HCT116 (cell line): ENCODE measurements around the gene PLEKHA5. TPM values are rescaled to one million over a fixed set of nuclear protein-coding genes. Genes with fewer than 3 reads are reported as not detected.

Experiments
- ATAC-seq: fragments of 200-7000 bp; cut with Tn5 transposase; 2 replicates; pipeline ENCODE4 v1.9.1; 2020; ENCODE audit warnings: mild to moderate bottlenecking, moderate library complexity
- BruUV-seq: library from RNA; stranded (reverse); fragments of 400-500 nt; replicated peaks from 2 replicates; lab custom pipeline; 2021; lab: Mats Ljungman, UMichigan
- CTCF ChIA-PET: fragments of 300-600 bp; sonication (Branson Sonifier 250); formaldehyde crosslinking; loops from one replicate; lab custom pipeline; 2021; ENCODE audit warnings: antibody characterized with exemption; lab: Charles Lee
- POLR2A ChIA-PET: fragments of 300-600, 350-600 bp; sonication (Branson Sonifier 250); formaldehyde crosslinking; loops from one replicate; lab custom pipeline; 2021; ENCODE audit warnings: antibody characterized with exemption; lab: Charles Lee
- RAD21 ChIA-PET, 2 experiments: fragments of 300-600 bp; sonication (Branson Sonifier 250); formaldehyde crosslinking; loops; one replicate each; lab custom pipeline; 2023; ENCODE audit warnings: low total read pairs in 2 of 2; ENCODE audit not compliant: uncharacterized antibody in 2 of 2, unreplicated experiment in 2 of 2, low non-redundant PET in 1 of 2; lab: Charles Lee
- DNase-seq: peaks from one replicate; pipeline ENCODE4 v3.0.0-alpha.2; 2010; ENCODE audit warnings: low read depth, low spot score
- H2AFZ ChIP-seq: fragments of 200-600 bp; shearing (Covaris generic), sonication (generic); 2 replicates; pipeline ENCODE4 v1.6.1; 2017; ENCODE audit warnings: low read depth, mixed run types, mixed read lengths, antibody characterized with exemption, low read length; ENCODE audit not compliant: poor library complexity, severe bottlenecking
- H3K27ac ChIP-seq: 2 replicates; pipeline ENCODE4 v1.5.1; 2012; ENCODE audit warnings: low read depth, low read length
- H3K27me3 ChIP-seq: fragments of 200-600 bp; sonication (generic); 2 replicates; pipeline ENCODE4 v1.6.1; 2016; ENCODE audit warnings: mixed run types, low read length, mixed read lengths; ENCODE audit not compliant: insufficient read depth
- H3K36me3 ChIP-seq, 2 experiments: fragments of 200-500 bp in 1 of 2; fragments of 200-600 bp in 1 of 2; sonication (Bioruptor generic) in 1 of 2; sonication (generic) in 1 of 2; 2 replicates each; pipeline versions ENCODE4 v1.5.1 to v1.6.1; 2014 to 2016; ENCODE audit warnings: low read length in 2 of 2, inconsistent platforms in 1 of 2, mixed read lengths in 1 of 2, mixed run types in 1 of 2; ENCODE audit not compliant: insufficient read depth in 2 of 2, control insufficient read depth in 1 of 2
- H3K4me1 ChIP-seq, 2 experiments: fragments of 200-600 bp in 1 of 2; sonication (generic) in 1 of 2; 2 replicates each; pipeline versions ENCODE4 v1.5.1 to v1.6.1; 2012 to 2017; ENCODE audit warnings: low read length in 2 of 2, inconsistent platforms in 1 of 2, mild to moderate bottlenecking in 1 of 2, mixed read lengths in 1 of 2, mixed run types in 1 of 2, moderate library complexity in 1 of 2; ENCODE audit not compliant: insufficient read depth in 2 of 2, control insufficient read depth in 1 of 2
- H3K4me2 ChIP-seq: fragments of 200-600 bp; sonication (generic); 2 replicates; pipeline ENCODE4 v1.6.1; 2017; ENCODE audit warnings: mixed run types, low read length, mixed read lengths
- H3K4me3 ChIP-seq, 2 experiments: fragments of 200-600 bp in 1 of 2; sonication (generic) in 1 of 2; replicated peaks in 1 of 2; 2 replicates each; pipeline ENCODE4 v1.5.1; 2011 to 2016; ENCODE audit warnings: low read length in 2 of 2, control low read depth in 1 of 2, low read depth in 1 of 2, mild to moderate bottlenecking in 1 of 2, mixed read lengths in 1 of 2, mixed run types in 1 of 2
- H3K79me2 ChIP-seq: fragments of 200-600 bp; sonication (generic); 2 replicates; pipeline ENCODE4 v1.6.1; 2017; ENCODE audit warnings: mild to moderate bottlenecking, mixed run types, low read length, moderate library complexity, mixed read lengths; ENCODE audit not compliant: insufficient read depth
- H3K9ac ChIP-seq: fragments of 200-600 bp; sonication (generic); 2 replicates; pipeline ENCODE4 v1.6.1; 2016; ENCODE audit warnings: low read length, mixed read lengths
- H3K9me2 ChIP-seq: fragments of 200-600 bp; sonication (generic), shearing (Covaris generic); 2 replicates; pipeline ENCODE4 v1.6.1; 2017; ENCODE audit warnings: mixed run types, mild to moderate bottlenecking, moderate library complexity; ENCODE audit not compliant: insufficient read depth
- H3K9me3 ChIP-seq, 2 experiments: fragments of 200-500 bp in 1 of 2; fragments of 200-600 bp in 1 of 2; sonication (Bioruptor generic) in 1 of 2; sonication (generic) in 1 of 2; 2 replicates each; pipeline ENCODE4 v1.6.1; 2014 to 2017; ENCODE audit warnings: low read length in 2 of 2, mixed read lengths in 2 of 2, inconsistent platforms in 1 of 2, low read depth in 1 of 2, mild to moderate bottlenecking in 1 of 2, mixed run types in 1 of 2, moderate library complexity in 1 of 2; ENCODE audit not compliant: control insufficient read depth in 1 of 2, insufficient read depth in 1 of 2
- H4K20me1 ChIP-seq: fragments of 200-600 bp; sonication (generic), shearing (Covaris generic); 2 replicates; pipeline ENCODE4 v1.6.1; 2017; ENCODE audit warnings: mixed run types, mild to moderate bottlenecking, moderate library complexity; ENCODE audit not compliant: insufficient read depth
- ATF3 ChIP-seq: IDR thresholded peaks from 2 replicates; pipeline ENCODE4 v1.6.1; 2012
- CBX3 ChIP-seq: IDR thresholded peaks from 2 replicates; pipeline ENCODE4 v1.6.1; 2012; ENCODE audit warnings: low read depth
- CEBPB ChIP-seq: IDR thresholded peaks from 2 replicates; pipeline ENCODE4 v1.6.1; 2012; ENCODE audit warnings: low read depth
- EGR1 ChIP-seq: IDR thresholded peaks from 2 replicates; pipeline ENCODE4 v1.6.1; 2012; ENCODE audit warnings: low read depth
- ELF1 ChIP-seq: IDR thresholded peaks from 2 replicates; pipeline ENCODE4 v1.6.1; 2012; ENCODE audit warnings: low read depth, borderline replicate concordance
- EZH2phosphoT487 ChIP-seq: fragments of 200-600 bp; IDR thresholded peaks from 2 replicates; pipeline ENCODE4 v1.6.1; 2018; ENCODE audit warnings: antibody characterized with exemption, borderline replicate concordance
- FOSL1 ChIP-seq: IDR thresholded peaks from 2 replicates; pipeline ENCODE4 v1.6.1; 2012; ENCODE audit warnings: low read depth
- JUND ChIP-seq: IDR thresholded peaks from 2 replicates; pipeline ENCODE4 v1.6.1; 2012
- POLR2A ChIP-seq: IDR thresholded peaks from 2 replicates; pipeline ENCODE4 v1.7.0; 2011; ENCODE audit warnings: borderline replicate concordance; ENCODE audit not compliant: insufficient read depth, insufficient read length; ENCODE audit errors: extremely low read depth
- RAD21 ChIP-seq: IDR thresholded peaks from 2 replicates; pipeline ENCODE4 v1.6.1; 2012; ENCODE audit warnings: low read depth, mild to moderate bottlenecking
- REST ChIP-seq: IDR thresholded peaks from 2 replicates; pipeline ENCODE4 v1.6.1; 2012; ENCODE audit warnings: low read depth
- SIN3A ChIP-seq: IDR thresholded peaks from 2 replicates; pipeline ENCODE4 v1.6.1; 2012; ENCODE audit warnings: low read depth
- SRF ChIP-seq: IDR thresholded peaks from 2 replicates; pipeline ENCODE4 v1.6.1; 2012; ENCODE audit warnings: low read depth
- TCF7L2 ChIP-seq: IDR thresholded peaks from 2 replicates; pipeline ENCODE4 v1.7.0; 2011; ENCODE audit warnings: borderline replicate concordance, inconsistent platforms; ENCODE audit not compliant: insufficient read depth, insufficient read length; ENCODE audit errors: extremely low read depth
- YY1 ChIP-seq: IDR thresholded peaks from 2 replicates; pipeline ENCODE4 v1.6.1; 2011; ENCODE audit warnings: low read length, low read depth, moderate library complexity, mild to moderate bottlenecking; ENCODE audit not compliant: insufficient replicate concordance; ENCODE audit errors: extremely low read depth
- ZFX ChIP-seq: fragments of 450-650 bp; IDR thresholded peaks from 2 replicates; pipeline ENCODE4 v1.6.1; 2017
- ZNF274 ChIP-seq: fragments of 200-500 bp; sonication (Bioruptor generic); IDR thresholded peaks from 2 replicates; pipeline ENCODE4 v1.6.1; 2014; ENCODE audit warnings: mild to moderate bottlenecking, low read depth, low read length, inconsistent platforms
- intact Hi-C: fragments of 100-400 bp; cut with micrococcal nuclease; formaldehyde crosslinking; loops from 2 replicates; pipeline ENCODE4 v1.10.0; 2022
- total RNA-seq: library from RNA; stranded (reverse); gene quantifications from one replicate; pipeline ENCODE4 v1.2.1, GENCODE V29; 2021; ENCODE audit not compliant: unreplicated experiment
- TF ChIP-seq, protein P1 (sequence below): IDR thresholded peaks from 2 replicates; pipeline ENCODE4 v1.6.1; 2011; ENCODE audit warnings: mild to moderate bottlenecking, low read length, moderate library complexity; ENCODE audit not compliant: insufficient replicate concordance; ENCODE audit errors: extremely low read depth
- TF ChIP-seq, protein P2 (sequence below), 3 experiments: fragments of 200-600 bp in 1 of 3; sonication (generic) in 1 of 3; IDR thresholded peaks in 2 of 3; conservative IDR thresholded peaks in 1 of 3; 2 replicates each; pipeline ENCODE4 v1.5.1; 2012 to 2017; ENCODE audit warnings: low read depth in 2 of 3, low read length in 2 of 3, antibody characterized with exemption in 1 of 3, borderline replicate concordance in 1 of 3, control low read depth in 1 of 3, mild to moderate bottlenecking in 1 of 3, mixed read lengths in 1 of 3, mixed run types in 1 of 3, moderate library complexity in 1 of 3; ENCODE audit not compliant: insufficient read depth in 1 of 3
- TF ChIP-seq, protein P3 (sequence below): IDR thresholded peaks from 2 replicates; pipeline ENCODE4 v1.6.1; 2012

PLEKHA5 gene
- total RNA-seq, 1 experiment from 2014 or later: 18.9 TPM

GRCh38 chr12:19082365-19082911 is 47.1 kb upstream of the PLEKHA5 start:
- no peak overlapping the region for H2AFZ ChIP-seq
- intact Hi-C loops: no loop called here
- H3K9me3 ChIP-seq: no peaks in the 10 kb centered on the region
- H3K9ac ChIP-seq: no peak overlapping the region
- no peak overlapping the region for H3K27ac ChIP-seq
- H4K20me1 ChIP-seq: no peaks in the 10 kb centered on the region
- H3K79me2 ChIP-seq: no peaks in the 10 kb centered on the region
- H3K4me2 ChIP-seq: no peak overlapping the region
- no peaks in the 10 kb centered on the region for H3K27me3 ChIP-seq
- ChIA-PET RAD21 (no interaction called here), POLR2A (no interaction called here), CTCF (no interaction called here)
- H3K4me1 ChIP-seq: no peaks in the 10 kb centered on the region
- H3K4me3 ChIP-seq: no peak overlapping the region
- no peak for ATAC-seq
- DNase-seq: no peak
- no peaks in the 10 kb centered on the region for H3K36me3 ChIP-seq
- no peak for TF ChIP-seq EGR1
- no peak for TF ChIP-seq TCF7L2
- TF ChIP-seq, protein P1, sequence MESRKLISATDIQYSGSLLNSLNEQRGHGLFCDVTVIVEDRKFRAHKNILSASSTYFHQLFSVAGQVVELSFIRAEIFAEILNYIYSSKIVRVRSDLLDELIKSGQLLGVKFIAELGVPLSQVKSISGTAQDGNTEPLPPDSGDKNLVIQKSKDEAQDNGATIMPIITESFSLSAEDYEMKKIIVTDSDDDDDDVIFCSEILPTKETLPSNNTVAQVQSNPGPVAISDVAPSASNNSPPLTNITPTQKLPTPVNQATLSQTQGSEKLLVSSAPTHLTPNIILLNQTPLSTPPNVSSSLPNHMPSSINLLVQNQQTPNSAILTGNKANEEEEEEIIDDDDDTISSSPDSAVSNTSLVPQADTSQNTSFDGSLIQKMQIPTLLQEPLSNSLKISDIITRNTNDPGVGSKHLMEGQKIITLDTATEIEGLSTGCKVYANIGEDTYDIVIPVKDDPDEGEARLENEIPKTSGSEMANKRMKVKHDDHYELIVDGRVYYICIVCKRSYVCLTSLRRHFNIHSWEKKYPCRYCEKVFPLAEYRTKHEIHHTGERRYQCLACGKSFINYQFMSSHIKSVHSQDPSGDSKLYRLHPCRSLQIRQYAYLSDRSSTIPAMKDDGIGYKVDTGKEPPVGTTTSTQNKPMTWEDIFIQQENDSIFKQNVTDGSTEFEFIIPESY: no peak
- TF ChIP-seq YY1: no peak
- no peak for TF ChIP-seq ELF1
- TF ChIP-seq FOSL1: no peak
- no peak for TF ChIP-seq SRF
- no peak for TF ChIP-seq JUND
- no peak for TF ChIP-seq ZNF274
- no peak for TF ChIP-seq EZH2phosphoT487
- TF ChIP-seq ATF3: no peak
- TF ChIP-seq, protein P2, sequence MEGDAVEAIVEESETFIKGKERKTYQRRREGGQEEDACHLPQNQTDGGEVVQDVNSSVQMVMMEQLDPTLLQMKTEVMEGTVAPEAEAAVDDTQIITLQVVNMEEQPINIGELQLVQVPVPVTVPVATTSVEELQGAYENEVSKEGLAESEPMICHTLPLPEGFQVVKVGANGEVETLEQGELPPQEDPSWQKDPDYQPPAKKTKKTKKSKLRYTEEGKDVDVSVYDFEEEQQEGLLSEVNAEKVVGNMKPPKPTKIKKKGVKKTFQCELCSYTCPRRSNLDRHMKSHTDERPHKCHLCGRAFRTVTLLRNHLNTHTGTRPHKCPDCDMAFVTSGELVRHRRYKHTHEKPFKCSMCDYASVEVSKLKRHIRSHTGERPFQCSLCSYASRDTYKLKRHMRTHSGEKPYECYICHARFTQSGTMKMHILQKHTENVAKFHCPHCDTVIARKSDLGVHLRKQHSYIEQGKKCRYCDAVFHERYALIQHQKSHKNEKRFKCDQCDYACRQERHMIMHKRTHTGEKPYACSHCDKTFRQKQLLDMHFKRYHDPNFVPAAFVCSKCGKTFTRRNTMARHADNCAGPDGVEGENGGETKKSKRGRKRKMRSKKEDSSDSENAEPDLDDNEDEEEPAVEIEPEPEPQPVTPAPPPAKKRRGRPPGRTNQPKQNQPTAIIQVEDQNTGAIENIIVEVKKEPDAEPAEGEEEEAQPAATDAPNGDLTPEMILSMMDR (IDR thresholded peaks at IDR 0.05 in 2 of 3, conservative IDR thresholded peaks at IDR 0.05 in 1 of 3; ENCODE audit: borderline replicate concordance in 1 of 3, insufficient read depth in 1 of 3, low read depth in 2 of 3, low read length in 2 of 3): no peak
- no peak for TF ChIP-seq CBX3
- TF ChIP-seq POLR2A: no peak
- no peak for TF ChIP-seq SIN3A
- no peak for TF ChIP-seq CEBPB
- TF ChIP-seq REST: no peak
- TF ChIP-seq, protein P3, sequence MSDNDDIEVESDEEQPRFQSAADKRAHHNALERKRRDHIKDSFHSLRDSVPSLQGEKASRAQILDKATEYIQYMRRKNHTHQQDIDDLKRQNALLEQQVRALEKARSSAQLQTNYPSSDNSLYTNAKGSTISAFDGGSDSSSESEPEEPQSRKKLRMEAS: no peak
- TF ChIP-seq ZFX: no peak
- TF ChIP-seq RAD21: no peak
- no peaks in the 10 kb centered on the region for H3K9me2 ChIP-seq
- BruUV-seq: no TSS peak
